Adrenal gland (tissue), 12 donors: Measurements from ENCODE around the gene UPP2. TPM values are rescaled to one million over a fixed set of nuclear protein-coding genes. Genes with fewer than 3 reads are reported as not detected.

Source experiments
- DNase-seq, 7 donors: peaks; one replicate each; pipeline ENCODE4 v3.0.0-alpha.2; 2019 to 2020
- H3K27ac ChIP-seq, 5 donors: fragments of 200-600 bp; sonication (generic) in 4 of 5; 1 replicate in 3 of 5; 2 replicates in 2 of 5; pipeline versions ENCODE4 v1.5.1 to v1.8.0; 2016 to 2020; ENCODE audit warnings: mild to moderate bottlenecking in 1 of 5
- H3K27me3 ChIP-seq: fragments of 200-600 bp; 2 replicates; pipeline ENCODE4 v1.8.0; 2021
- H3K36me3 ChIP-seq, 2 donors: fragments of 200-600 bp; replicated peaks in 1 of 2; 1 replicate in 1 of 2; 2 replicates in 1 of 2; pipeline versions ENCODE4 v1.5.1 to v1.8.0; 2018 to 2022
- H3K4me1 ChIP-seq, 2 donors: fragments of 200-600 bp; replicated peaks in 1 of 2; 1 replicate in 1 of 2; 2 replicates in 1 of 2; pipeline versions ENCODE4 v1.5.1 to v1.8.0; 2018 to 2021
- H3K4me3 ChIP-seq, 4 donors: fragments of 200-600 bp; sonication (generic) in 3 of 4; one replicate each; pipeline ENCODE4 v1.5.1; 2016 to 2018
- H3K9me3 ChIP-seq, 3 donors: fragments of 200-600 bp; sonication (generic) in 1 of 3; replicated peaks in 1 of 3; 1 replicate in 2 of 3; 2 replicates in 1 of 3; pipeline versions ENCODE4 v1.5.1 to v1.8.0; 2016 to 2021
- CTCF ChIP-seq, 6 experiments: fragments of 450-650 bp in 4 of 6; fragments of 200-600 bp in 2 of 6; sonication (generic) in 1 of 6; IDR thresholded peaks; 1 replicate in 5 of 6; 2 replicates in 1 of 6; pipeline versions ENCODE4 v1.5.1 to v1.8.0; 2016 to 2021; ENCODE audit warnings: antibody characterized with exemption in 6 of 6, mild to moderate bottlenecking in 2 of 6, moderate library complexity in 1 of 6
- POLR2A ChIP-seq, 2 donors: fragments of 450-650 bp; IDR thresholded peaks; one replicate each; pipeline ENCODE4 v1.6.1; 2017; ENCODE audit warnings: antibody characterized with exemption in 2 of 2, mild to moderate bottlenecking in 2 of 2, moderate library complexity in 1 of 2
- WGBS, 4 donors: extraction: QIAGEN DNeasy Blood & Tissue Kit in 2 of 4; methylation state at CpG; one replicate each; pipeline versions ENCODE4 v1.1.5 to v1.1.7; 2013 to 2017; 5-methylcytosine and 5-hydroxymethylcytosine counted together
- intact Hi-C, 2 donors: fragments of 100-400 bp; cut with DNase I; formaldehyde crosslinking; loops; one replicate each; pipeline versions ENCODE4 v1.14.1 to v1.15.0; 2022 to 2023
- polyA plus RNA-seq, 3 donors: library from polyadenylated mRNA; stranded (reverse); fragments of 200-250 nt in 2 of 3; fragments of 350-450 nt in 1 of 3; fragmentation: Illumina TruSeq in 1 of 3; extraction: RNeasy Lipid Tissue Mini Kit (QIAGEN cat#74804) in 1 of 3; gene quantifications; one replicate each; pipeline ENCODE4 v1.2.3, GENCODE V29; 2013 to 2014
- total RNA-seq, 9 donors: library from RNA; depleted of rRNA in 4 of 9; stranded (reverse); fragments of >200 nt in 4 of 9; fragments of 120-200 nt in 1 of 9; fragmentation: NEBNext Ultra II Directional in 1 of 9; extraction: Animal tissue kit (Norgen Biotek cat#: 25700) in 1 of 9; gene quantifications; one replicate each; pipeline versions ENCODE4 v1.1.0 to v1.2.4, GENCODE V29; 2013 to 2023
- donor health status: healthy with polysubstance abuse.
- donor health status: Bipolar disorder and iron deficiency.
- donor health status: DM: yes; HTN: yes; CAD: no.
- donor health status: DM: no; HTN: no; CAD: no.
- donor health status: DM: no; HTN: no; CAD: no.
- donor health status: DM: yes; HTN: yes; CAD: no.

The UPP2 gene
- total and polyA plus RNA-seq, 12 donors: 0.05 to 0.18 (median 0.07) TPM; not detected in 6

GRCh38 chr2:158072361-158072760 is 29.3 kb upstream of the UPP2 start:
- H3K4me3 ChIP-seq: no peak overlapping the region
- no peaks in the 10 kb centered on the region for H3K27me3 ChIP-seq
- H3K36me3 ChIP-seq: no peaks in the 10 kb centered on the region
- WGBS, 4 donors: 40 to 83% (median 64%) methylated on average over 1 of the region's 1 CpG
- no peak for DNase-seq
- H3K4me1 ChIP-seq: no peaks in the 10 kb centered on the region
- H3K9me3 ChIP-seq: peaks cover 0 to 4% (median 3%) of the 10 kb centered on the region in 3 donors
- TF ChIP-seq POLR2A (IDR thresholded peaks at IDR 0.05) (no peak), CTCF (IDR thresholded peaks at IDR 0.05) (no peak)
- intact Hi-C loops: no loop called here
- no peak overlapping the region for H3K27ac ChIP-seq

GRCh38 chr2:158079672-158080071 is 22.0 kb upstream of the UPP2 start:
- WGBS, 4 donors: 43 to 58% (median 48%) methylated on average over 3 of the region's 3 CpGs
- Histone ChIP-seq H3K4me3 (no peak overlapping the region), H3K36me3 (no peaks in the 10 kb centered on the region), H3K27ac (no peak overlapping the region), H3K27me3 (no peaks in the 10 kb centered on the region), H3K9me3 (peaks cover 0 to 7% (median 4%) of the 10 kb centered on the region in 3 donors), H3K4me1 (no peaks in the 10 kb centered on the region)
- intact Hi-C loops: no loop called here
- TF ChIP-seq CTCF (IDR thresholded peaks at IDR 0.05) (no peak), POLR2A (IDR thresholded peaks at IDR 0.05) (no peak)
- no peak for DNase-seq

- H3K4me1 ChIP-seq: no peaks in the 10 kb centered on the region
- WGBS, 4 donors: 73 to 87% (median 75%) methylated on average over 3 of the region's 3 CpGs
- intact Hi-C loops: no loop called here
- H3K9me3 ChIP-seq: peaks cover 0 to 4% (median 0%) of the 10 kb centered on the region in 3 donors
- TF ChIP-seq POLR2A (IDR thresholded peaks at IDR 0.05) (no peak), CTCF (IDR thresholded peaks at IDR 0.05) (no peak)
- H3K27ac ChIP-seq: no peak overlapping the region
- no peaks in the 10 kb centered on the region for H3K27me3 ChIP-seq
- no peak for DNase-seq
- no peak overlapping the region for H3K4me3 ChIP-seq
- H3K36me3 ChIP-seq: no peaks in the 10 kb centered on the region
These were observed 13.6 kb upstream of the UPP2 start for GRCh38 chr2:158088093-158088492.

GRCh38 chr2:158089322-158089721 is 12.4 kb upstream of the UPP2 start:
- no peak overlapping the region for H3K27ac ChIP-seq
- no peak for DNase-seq
- peaks cover 0 to 4% (median 0%) of the 10 kb centered on the region in 3 donors for H3K9me3 ChIP-seq
- no peaks in the 10 kb centered on the region for H3K27me3 ChIP-seq
- no peaks in the 10 kb centered on the region for H3K4me1 ChIP-seq
- no peak overlapping the region for H3K4me3 ChIP-seq
- 65 to 80% (median 75%) methylated on average over 5 of the region's 5 CpGs for whole genome bisulfite sequencing, 4 donors
- no peaks in the 10 kb centered on the region for H3K36me3 ChIP-seq
- intact Hi-C loops: no loop called here
- TF ChIP-seq POLR2A (IDR thresholded peaks at IDR 0.05) (no peak), CTCF (IDR thresholded peaks at IDR 0.05) (no peak)
